Ovary (tissue), 3 donors: ENCODE data around the gene FGGY.

ENCODE experiments used
- EP300 ChIP-seq: sonication (generic); formaldehyde crosslinking; IDR thresholded peaks from one replicate; pipeline ENCODE4 v1.6.1; 2017; ENCODE audit warnings: antibody characterized with exemption
- POLR2A ChIP-seq: fragments of 450-650 bp; IDR thresholded peaks from one replicate; pipeline ENCODE4 v1.6.1; 2017; ENCODE audit warnings: antibody characterized with exemption, mild to moderate bottlenecking, moderate library complexity
- TF ChIP-seq, protein P1 (sequence below), 3 donors: fragments of 450-650 bp in 2 of 3; fragments of 200-600 bp in 1 of 3; IDR thresholded peaks; one replicate each; pipeline versions ENCODE4 v1.5.1 to v1.8.0; 2016 to 2022; ENCODE audit warnings: antibody characterized with exemption in 3 of 3, mild to moderate bottlenecking in 1 of 3
- donor health status: DM: no; HTN: no; CAD: no.

DNA sequence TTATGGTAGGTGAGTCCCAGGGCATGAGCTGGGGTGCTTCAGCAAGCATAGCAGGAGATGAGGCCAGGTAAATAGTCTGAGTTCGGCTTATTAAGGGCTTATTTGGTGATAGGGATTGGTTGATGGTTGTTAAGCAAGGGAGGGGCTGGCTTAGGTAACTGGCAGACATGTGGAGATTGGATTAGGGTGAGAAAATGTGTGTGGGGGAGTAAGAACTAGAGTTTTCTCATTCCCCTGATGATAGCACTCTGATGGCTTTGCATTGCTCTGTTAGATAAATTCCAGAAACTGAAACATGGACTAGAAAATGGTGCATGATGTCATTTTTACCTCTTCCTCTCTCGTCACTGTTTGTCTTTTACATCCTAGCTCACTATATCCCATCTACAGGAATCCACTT is 53.6 kb downstream of the FGGY start:
- TF ChIP-seq, protein P1, sequence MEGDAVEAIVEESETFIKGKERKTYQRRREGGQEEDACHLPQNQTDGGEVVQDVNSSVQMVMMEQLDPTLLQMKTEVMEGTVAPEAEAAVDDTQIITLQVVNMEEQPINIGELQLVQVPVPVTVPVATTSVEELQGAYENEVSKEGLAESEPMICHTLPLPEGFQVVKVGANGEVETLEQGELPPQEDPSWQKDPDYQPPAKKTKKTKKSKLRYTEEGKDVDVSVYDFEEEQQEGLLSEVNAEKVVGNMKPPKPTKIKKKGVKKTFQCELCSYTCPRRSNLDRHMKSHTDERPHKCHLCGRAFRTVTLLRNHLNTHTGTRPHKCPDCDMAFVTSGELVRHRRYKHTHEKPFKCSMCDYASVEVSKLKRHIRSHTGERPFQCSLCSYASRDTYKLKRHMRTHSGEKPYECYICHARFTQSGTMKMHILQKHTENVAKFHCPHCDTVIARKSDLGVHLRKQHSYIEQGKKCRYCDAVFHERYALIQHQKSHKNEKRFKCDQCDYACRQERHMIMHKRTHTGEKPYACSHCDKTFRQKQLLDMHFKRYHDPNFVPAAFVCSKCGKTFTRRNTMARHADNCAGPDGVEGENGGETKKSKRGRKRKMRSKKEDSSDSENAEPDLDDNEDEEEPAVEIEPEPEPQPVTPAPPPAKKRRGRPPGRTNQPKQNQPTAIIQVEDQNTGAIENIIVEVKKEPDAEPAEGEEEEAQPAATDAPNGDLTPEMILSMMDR (IDR thresholded peaks at IDR 0.05): no peak
- no peak for TF ChIP-seq EP300
- no peak for TF ChIP-seq POLR2A
